NCI-H2227 (cell line): Measurements from ENCODE around the gene VAV2.
"Not testable (repeated sequence)": the region's sequence is repeated elsewhere in the genome, so short reads cannot be mapped to it uniquely, and the experiment has no call there.

Source experiments
- DNase-seq: peaks from one replicate; lab custom pipeline; 2025; ENCODE audit not compliant: unreplicated experiment; lab: John Stamatoyannopoulos, UW

The VAV2 gene

GRCh38 chr9:133778336-133779013 lies 213.6 kb downstream of the VAV2 start:
- DNase-seq, result no peak

GRCh38 chr9:133777871-133778270 lies 214.3 kb downstream of the VAV2 start:
- no peak for DNase-seq

DNA sequence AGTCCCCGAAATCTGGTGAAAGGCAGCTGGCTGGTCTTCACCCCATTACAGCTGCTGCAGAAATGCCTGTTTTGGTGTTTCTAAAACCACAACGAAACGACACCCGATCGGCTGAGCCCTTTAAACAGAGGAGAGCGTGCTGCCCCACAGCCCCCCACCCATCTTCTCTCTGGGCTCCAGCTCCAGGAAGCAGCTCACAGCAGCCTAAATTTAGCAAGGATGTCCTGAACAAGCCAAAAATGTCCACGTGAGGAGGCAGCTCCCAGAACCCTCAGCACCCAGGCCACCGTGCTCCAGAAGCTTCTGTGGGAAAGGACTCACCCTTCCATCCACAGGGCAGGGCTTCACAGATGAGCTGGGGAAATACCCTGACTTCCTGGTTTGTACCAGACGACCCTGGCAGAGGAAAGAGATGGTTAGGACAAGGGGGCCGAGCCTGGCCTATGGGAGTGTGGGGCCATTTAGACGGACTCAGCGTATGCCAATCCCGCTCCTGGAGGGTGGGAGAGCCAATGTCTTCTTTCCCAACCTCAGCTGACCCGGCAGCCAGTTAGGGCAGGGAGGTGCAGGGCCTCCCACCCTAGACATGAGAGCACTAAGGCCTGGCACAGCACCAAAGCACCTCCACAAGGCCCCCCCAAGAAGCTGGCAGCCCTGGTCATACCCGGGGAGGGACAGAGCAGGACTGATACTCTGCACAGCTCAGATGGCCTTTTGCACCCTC lies 214.9 kb downstream of the VAV2 start:
- no peak for DNase-seq

GRCh38 chr9:133775951-133776905 lies 215.9 kb downstream of the VAV2 start:
- DNase-seq, result no peak

- no peak for DNase-seq
Measured at GRCh38 chr9:133775291-133775690, 216.8 kb downstream of the VAV2 start.

GRCh38 chr9:133774799-133775198 lies 217.3 kb downstream of the VAV2 start:
- DNase-seq, result no peak

DNA sequence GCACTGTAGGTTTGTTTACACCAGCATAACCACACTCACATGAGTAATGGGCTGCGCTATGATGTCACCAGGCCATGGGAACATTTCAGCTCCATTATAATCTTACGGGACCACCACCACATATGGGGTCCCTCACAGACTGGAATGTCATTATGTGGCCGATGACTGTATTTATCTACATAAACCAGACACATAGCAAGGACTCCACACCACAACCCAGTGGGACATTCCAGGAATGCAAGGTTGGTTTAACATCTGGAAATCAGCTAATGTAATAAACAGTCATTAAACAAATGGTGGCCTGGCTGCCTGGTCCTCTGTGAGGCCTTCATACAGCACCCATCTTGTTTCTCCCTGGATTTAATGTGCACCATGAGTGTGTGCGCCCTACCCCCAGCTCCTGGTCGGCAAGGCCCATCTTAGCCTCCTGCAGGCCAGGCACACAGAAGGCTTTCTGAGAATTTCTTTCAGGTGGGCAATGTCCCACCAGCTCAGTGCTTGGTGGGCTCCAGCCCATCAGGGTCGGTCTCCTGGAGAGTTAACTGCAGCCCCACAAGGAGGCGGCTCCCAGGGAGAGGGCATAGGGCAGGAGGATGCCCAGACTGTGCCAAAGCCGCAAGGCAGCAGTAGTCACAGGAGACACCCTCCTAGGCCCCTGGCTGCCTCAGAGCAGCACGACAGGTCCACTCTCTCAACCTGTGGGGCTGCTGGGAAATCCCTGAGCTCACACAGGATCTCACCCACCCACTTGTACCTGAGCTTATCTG lies 218.1 kb downstream of the VAV2 start:
- no peak for DNase-seq

- no peak for DNase-seq
Measured at GRCh38 chr9:133772581-133772980, 219.5 kb downstream of the VAV2 start.

GRCh38 chr9:133771486-133772482 lies 220.3 kb downstream of the VAV2 start:
- no peak for DNase-seq

- DNase-seq, result no peak
Measured at GRCh38 chr9:133770076-133770777, 221.9 kb downstream of the VAV2 start.

DNA sequence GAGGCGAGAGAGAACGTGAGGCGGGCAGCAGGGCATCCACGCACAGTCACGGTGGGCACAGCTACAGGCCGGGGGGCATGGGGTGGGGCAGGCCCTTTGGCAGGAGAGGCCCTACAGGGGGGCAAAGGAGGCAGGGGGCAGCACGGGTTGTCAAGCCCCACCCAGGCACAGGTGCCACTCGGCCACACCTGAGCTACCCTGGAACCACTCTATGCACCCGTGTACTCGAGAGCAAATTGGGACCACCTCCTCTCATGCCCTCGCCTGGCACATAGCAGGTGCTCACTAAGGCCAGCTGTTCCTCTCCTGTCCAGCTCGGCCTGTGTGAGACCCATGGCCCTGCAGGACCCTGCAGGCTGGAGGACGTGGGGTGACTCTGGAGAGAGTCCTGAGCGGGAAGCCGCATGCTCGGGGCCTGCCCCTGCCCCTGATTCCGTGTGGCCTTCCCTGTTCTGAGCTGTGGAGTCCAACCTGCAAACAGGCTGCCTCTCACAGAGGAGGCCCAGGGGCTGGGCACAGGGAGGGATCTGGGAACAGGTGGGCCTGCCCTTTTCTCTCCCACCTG lies 222.5 kb downstream of the VAV2 start:
- no peak for DNase-seq

DNA sequence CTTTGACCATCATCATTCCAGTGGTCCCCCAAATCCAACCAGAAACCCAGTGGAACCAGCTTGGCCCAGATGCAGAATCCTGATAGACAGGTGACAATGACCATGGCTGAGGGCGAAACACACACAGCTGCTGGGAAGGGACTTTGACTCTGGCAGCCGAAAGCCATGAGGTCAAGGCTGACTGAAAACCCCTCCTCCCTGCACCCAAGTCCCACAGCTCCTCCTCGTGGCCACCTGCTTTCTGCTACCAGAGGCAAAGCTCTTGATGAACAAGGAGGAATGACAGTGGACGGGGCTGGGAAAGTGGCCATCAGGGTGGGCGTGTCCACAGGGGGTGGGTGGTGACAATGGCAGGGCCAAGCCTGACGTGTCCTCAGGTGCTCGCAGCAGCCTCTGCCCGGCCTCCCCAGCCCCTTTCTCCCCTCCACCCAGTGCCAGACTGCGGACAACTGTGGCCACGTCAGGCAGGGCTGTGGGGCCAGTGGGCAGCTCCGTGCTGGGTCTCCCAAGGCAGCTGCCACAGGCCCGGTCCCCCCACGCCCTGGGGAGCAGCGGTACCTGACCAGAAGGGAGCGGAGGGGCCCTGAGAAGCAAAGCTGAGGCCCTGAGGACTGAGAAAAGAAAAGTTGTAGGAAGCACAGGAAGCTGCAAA lies 223.1 kb downstream of the VAV2 start:
- no peak for DNase-seq

- DNase-seq, result no peak
Measured at GRCh38 chr9:133768371-133768858, 223.7 kb downstream of the VAV2 start.

- DNase-seq, result no peak
Measured at GRCh38 chr9:133767625-133768024, 224.5 kb downstream of the VAV2 start.

GRCh38 chr9:133767008-133767407 lies 225.1 kb downstream of the VAV2 start:
- DNase-seq, result no peak

- DNase-seq, result not testable (repeated sequence)
Measured at GRCh38 chr9:133766234-133766633, 225.9 kb downstream of the VAV2 start.

- no peak for DNase-seq
Measured at GRCh38 chr9:133763272-133764183, 228.6 kb downstream of the VAV2 start.
